ENCODE measurements around the gene MYBPC2. TPM values are rescaled to one million over a fixed set of nuclear protein-coding genes. Genes with fewer than 3 reads are reported as not detected.

The MYBPC2 gene
- total RNA-seq, 2 donors from 2014 or later: 0.14 TPM; not detected in 1

DNA sequence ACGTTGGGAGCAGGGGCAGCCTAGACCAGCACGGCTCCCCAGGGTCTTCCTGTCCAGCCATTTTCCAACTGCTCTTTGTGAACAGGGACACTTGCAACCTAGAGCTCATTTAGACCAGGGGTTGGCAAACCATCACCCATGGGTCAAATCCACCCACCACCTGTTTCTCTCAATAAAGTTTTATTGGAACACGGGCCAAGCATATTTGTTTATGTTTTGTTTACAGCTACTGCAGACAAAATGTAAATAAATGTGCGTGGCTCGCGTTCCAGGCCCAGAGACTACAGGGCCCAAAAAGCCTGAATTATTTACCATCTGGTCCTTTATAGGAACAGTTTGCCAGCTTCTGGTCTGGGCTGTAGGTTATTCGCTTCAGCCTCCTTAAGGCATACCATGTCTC, 30.3 kb downstream of the MYBPC2 start:
- no peak for ATAC-seq (ENCODE audit: insufficient number of reproducible peaks, low FRiP score, low read depth)
- H3K27me3 ChIP-seq (replicated peaks; ENCODE audit: insufficient read depth): no peaks in the 10 kb centered on the region
- TF ChIP-seq, protein P1, sequence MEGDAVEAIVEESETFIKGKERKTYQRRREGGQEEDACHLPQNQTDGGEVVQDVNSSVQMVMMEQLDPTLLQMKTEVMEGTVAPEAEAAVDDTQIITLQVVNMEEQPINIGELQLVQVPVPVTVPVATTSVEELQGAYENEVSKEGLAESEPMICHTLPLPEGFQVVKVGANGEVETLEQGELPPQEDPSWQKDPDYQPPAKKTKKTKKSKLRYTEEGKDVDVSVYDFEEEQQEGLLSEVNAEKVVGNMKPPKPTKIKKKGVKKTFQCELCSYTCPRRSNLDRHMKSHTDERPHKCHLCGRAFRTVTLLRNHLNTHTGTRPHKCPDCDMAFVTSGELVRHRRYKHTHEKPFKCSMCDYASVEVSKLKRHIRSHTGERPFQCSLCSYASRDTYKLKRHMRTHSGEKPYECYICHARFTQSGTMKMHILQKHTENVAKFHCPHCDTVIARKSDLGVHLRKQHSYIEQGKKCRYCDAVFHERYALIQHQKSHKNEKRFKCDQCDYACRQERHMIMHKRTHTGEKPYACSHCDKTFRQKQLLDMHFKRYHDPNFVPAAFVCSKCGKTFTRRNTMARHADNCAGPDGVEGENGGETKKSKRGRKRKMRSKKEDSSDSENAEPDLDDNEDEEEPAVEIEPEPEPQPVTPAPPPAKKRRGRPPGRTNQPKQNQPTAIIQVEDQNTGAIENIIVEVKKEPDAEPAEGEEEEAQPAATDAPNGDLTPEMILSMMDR (IDR thresholded peaks at IDR 0.05): no peak

DNA sequence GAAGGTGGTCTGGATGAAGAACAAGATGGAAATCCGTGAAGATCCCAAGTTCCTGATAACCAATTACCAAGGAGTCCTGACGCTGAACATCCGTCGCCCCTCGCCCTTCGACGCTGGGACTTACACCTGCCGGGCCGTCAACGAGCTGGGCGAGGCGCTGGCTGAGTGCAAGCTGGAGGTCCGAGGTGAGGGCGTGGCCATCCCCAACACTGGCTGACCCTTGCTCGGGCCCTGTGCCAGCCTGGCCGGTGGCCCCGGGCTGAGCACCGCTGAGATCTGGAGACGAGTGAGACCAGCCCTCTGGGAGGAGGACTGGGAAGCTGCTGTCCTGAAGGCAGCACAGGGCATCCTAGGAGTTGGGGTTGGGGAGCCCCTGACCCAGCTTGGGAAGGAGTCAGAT, 31.7 kb downstream of the MYBPC2 start:
- H3K27me3 ChIP-seq (replicated peaks; ENCODE audit: insufficient read depth): no peaks in the 10 kb centered on the region
- TF ChIP-seq, protein P1 (IDR thresholded peaks at IDR 0.05): no peak
- no peak overlapping the region for H3K4me3 ChIP-seq
- H3K27ac ChIP-seq: no peak overlapping the region
- H3K9me3 ChIP-seq: no peaks in the 10 kb centered on the region
- DNase-seq (ENCODE audit: low spot score): no peak
- H3K36me3 ChIP-seq: no peaks in the 10 kb centered on the region
- no peak for ATAC-seq (ENCODE audit: insufficient number of reproducible peaks, low FRiP score, low read depth)
- H3K4me1 ChIP-seq (ENCODE audit: control insufficient read depth in 1 of 2, low read depth in 2 of 2): no peaks in the 10 kb centered on the region

More for the DNA sequence above, 30.3 kb downstream of the MYBPC2 start:
- H3K4me1 ChIP-seq (ENCODE audit: control insufficient read depth in 1 of 2, low read depth in 2 of 2): no peaks in the 10 kb centered on the region
- H3K9me3 ChIP-seq: no peaks in the 10 kb centered on the region
- H3K36me3 ChIP-seq: no peaks in the 10 kb centered on the region
- DNase-seq (ENCODE audit: low spot score): no peak
- H3K27ac ChIP-seq: no peak overlapping the region
- H3K4me3 ChIP-seq: no peak overlapping the region

- Histone ChIP-seq H3K27ac (no peak overlapping the region), H3K27me3 (replicated peaks; ENCODE audit: insufficient read depth) (no peaks in the 10 kb centered on the region), H3K9me3 (no peaks in the 10 kb centered on the region), H3K4me1 (ENCODE audit: control insufficient read depth in 1 of 2, low read depth in 2 of 2) (no peaks in the 10 kb centered on the region), H3K4me3 (no peak overlapping the region), H3K36me3 (no peaks in the 10 kb centered on the region)
- ATAC-seq (ENCODE audit: insufficient number of reproducible peaks, low FRiP score, low read depth) (no peak), DNase-seq (ENCODE audit: low spot score) (no peak)
- TF ChIP-seq, protein P1 (IDR thresholded peaks at IDR 0.05): no peak
These were observed 32.3 kb downstream of the MYBPC2 start for GRCh38 chr19:50465000-50465399.

DNA sequence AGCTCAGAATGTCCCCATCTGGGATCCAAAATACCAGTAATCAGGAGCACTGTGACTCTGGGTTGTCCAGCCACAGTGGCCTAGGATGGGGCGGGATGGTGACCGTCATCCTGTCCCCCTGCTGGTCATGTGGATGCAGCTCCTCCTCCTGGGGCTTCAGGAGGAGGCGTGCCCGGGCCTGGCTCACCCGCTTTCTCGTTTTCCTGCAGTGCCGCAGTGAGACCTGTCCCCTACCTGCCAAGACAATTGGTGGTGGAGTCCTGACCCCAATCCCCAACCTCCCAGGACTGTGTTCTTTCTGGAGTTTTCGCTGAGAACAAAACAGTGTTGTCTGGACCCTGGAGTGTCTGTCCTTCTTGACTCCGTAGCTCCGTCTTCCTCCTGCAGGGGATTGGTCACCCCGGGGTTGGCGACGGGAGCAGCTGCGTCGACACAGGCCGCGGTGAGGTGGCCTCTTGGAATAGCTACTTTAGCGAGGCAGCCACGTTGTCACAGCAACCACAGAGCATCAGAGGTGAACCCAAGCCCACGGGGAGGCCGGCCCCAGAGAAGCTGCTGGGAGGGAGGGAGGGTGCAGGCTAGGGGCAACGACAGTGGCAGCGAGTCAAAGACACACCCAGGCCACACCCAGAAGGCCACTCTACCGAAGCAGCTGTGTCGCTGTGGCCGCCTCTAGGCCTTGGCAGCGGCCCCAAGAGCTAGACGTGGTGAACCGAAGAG, 33.5 kb downstream of the MYBPC2 start:
- H3K4me3 ChIP-seq: no peak overlapping the region
- TF ChIP-seq, protein P1 (IDR thresholded peaks at IDR 0.05): no peak
- no peaks in the 10 kb centered on the region for H3K36me3 ChIP-seq
- H3K27ac ChIP-seq: no peak overlapping the region
- H3K4me1 ChIP-seq (ENCODE audit: control insufficient read depth in 1 of 2, low read depth in 2 of 2): no peaks in the 10 kb centered on the region
- no peaks in the 10 kb centered on the region for H3K9me3 ChIP-seq
- DNase-seq (ENCODE audit: low spot score): no peak
- no peak for ATAC-seq (ENCODE audit: insufficient number of reproducible peaks, low FRiP score, low read depth)
- H3K27me3 ChIP-seq (replicated peaks; ENCODE audit: insufficient read depth): no peaks in the 10 kb centered on the region

DNA sequence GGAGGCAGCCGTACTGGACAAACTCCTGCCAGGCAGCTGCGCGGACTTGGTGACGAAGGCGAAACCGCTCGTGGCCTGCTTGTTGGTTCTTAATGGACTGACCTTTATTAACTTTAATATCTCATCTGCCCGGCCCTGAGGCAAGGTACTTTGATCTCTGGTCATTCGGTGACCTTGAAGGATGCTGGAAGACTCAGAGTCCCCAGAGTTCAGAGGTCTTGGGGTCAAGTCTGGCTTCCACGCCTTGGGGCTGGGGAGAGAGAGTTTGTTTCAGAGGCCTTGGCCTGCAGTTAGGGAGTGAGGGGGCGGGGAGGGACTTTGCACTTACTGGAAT, 34.0 kb downstream of the MYBPC2 start:
- no peak overlapping the region for H3K27ac ChIP-seq
- no peaks in the 10 kb centered on the region for H3K9me3 ChIP-seq
- no peak for DNase-seq (ENCODE audit: low spot score)
- H3K4me3 ChIP-seq: no peak overlapping the region
- no peaks in the 10 kb centered on the region for H3K27me3 ChIP-seq (replicated peaks; ENCODE audit: insufficient read depth)
- no peaks in the 10 kb centered on the region for H3K4me1 ChIP-seq (ENCODE audit: control insufficient read depth in 1 of 2, low read depth in 2 of 2)
- TF ChIP-seq, protein P1 (IDR thresholded peaks at IDR 0.05): no peak
- no peak for ATAC-seq (ENCODE audit: insufficient number of reproducible peaks, low FRiP score, low read depth)
- no peaks in the 10 kb centered on the region for H3K36me3 ChIP-seq

Measured in thoracic aorta (tissue), 2 donors.